ENCODE data around the gene PLEKHB1.

The PLEKHB1 gene

GRCh38 chr11:73693899-73694525, 47.6 kb downstream of the PLEKHB1 start:
- DNase-seq, result peak; percentile 5

DNA sequence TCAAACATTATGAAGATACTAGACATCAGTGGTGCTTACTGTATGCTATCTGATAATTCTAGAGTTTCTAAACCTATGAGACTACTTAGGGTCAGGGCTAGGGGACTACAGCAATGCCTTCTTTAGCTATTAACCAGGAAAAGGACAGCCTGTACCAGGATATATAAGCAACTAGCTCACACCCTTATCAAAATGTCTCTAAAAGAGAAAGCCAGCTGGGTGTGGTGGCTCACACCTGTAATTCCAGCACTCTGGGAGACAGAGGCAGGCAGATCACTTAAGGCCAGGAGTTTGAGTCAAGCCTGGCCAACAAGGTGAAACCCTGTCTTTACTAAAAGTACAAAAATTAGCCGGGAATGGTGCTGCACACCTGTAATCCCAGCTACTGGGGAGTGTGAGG, 58.7 kb downstream of the PLEKHB1 start:
- DNase-seq, result no peak

DNA sequence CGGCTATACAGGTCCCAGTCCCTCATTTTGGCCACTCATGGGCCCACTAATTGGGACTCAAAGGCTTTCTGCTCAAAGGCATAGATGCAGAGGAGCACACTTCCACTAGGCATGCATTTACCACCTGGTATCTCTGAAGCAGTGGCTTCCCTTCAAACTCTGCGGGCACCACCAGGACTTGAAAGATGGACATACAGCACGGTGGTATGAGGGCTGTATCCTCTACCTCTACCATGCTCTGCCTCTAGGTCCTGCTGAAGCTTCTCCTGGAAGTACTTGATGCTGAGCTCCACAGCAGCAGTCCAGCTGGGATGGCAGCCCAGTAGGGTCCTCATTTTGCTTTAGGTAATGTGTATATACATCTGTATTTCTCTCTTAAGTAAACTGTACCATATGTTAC, 64.6 kb downstream of the PLEKHB1 start:
- DNase-seq, result peak; percentile 25

All from NCI-H69 (cell line).